ENCODE measurements around the gene PDCD1LG2. TPM values are rescaled to one million over a fixed set of nuclear protein-coding genes. Genes with fewer than 3 reads are reported as not detected.
"Not testable (repeated sequence)": the region's sequence is repeated elsewhere in the genome, so short reads cannot be mapped to it uniquely, and the experiment has no call there.

PDCD1LG2 gene
- total RNA-seq, 1 experiment from 2014 or later = 0.47 TPM

DNA sequence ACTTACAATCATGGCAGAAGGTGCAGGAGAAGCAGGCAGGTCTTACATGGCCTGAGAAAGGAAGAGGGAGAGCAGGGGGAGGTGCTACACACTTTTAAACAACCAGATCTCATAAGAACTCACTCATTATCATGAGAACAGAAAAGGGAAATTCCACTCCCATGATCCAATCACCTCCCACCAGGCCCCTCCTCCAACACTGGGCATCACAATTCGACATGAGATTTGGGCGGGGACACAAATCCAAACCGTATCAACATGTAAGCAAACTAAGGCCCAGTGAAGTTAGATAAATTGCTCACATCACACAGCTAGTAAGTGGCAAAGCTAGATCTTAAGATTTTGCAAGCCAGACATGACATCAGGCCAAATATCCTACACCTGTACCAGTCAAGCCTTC is 70.3 kb downstream of the PDCD1LG2 start:
- no peak for DNase-seq (ENCODE audit: low spot score)
- ChIA-PET CTCF (no interaction called here), POLR2A (ENCODE audit: low non-redundant PET) (no interaction called here)
- no peak for TF ChIP-seq EZH2 (IDR thresholded peaks at IDR 0.05; ENCODE audit: borderline replicate concordance, low read depth, low read length, poor library complexity, severe bottlenecking)
- TF ChIP-seq, protein P1, sequence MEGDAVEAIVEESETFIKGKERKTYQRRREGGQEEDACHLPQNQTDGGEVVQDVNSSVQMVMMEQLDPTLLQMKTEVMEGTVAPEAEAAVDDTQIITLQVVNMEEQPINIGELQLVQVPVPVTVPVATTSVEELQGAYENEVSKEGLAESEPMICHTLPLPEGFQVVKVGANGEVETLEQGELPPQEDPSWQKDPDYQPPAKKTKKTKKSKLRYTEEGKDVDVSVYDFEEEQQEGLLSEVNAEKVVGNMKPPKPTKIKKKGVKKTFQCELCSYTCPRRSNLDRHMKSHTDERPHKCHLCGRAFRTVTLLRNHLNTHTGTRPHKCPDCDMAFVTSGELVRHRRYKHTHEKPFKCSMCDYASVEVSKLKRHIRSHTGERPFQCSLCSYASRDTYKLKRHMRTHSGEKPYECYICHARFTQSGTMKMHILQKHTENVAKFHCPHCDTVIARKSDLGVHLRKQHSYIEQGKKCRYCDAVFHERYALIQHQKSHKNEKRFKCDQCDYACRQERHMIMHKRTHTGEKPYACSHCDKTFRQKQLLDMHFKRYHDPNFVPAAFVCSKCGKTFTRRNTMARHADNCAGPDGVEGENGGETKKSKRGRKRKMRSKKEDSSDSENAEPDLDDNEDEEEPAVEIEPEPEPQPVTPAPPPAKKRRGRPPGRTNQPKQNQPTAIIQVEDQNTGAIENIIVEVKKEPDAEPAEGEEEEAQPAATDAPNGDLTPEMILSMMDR (conservative IDR thresholded peaks at IDR 0.05; ENCODE audit: low read depth, low read length) = no peak
- Histone ChIP-seq H3K27ac (ENCODE audit: low read depth, low read length, poor library complexity, severe bottlenecking) (no peak overlapping the region), H3K36me3 (ENCODE audit: insufficient read depth, low read length, poor library complexity, severe bottlenecking) (no peaks in the 10 kb centered on the region), H3K4me1 (ENCODE audit: insufficient read depth, low read length, poor library complexity, severe bottlenecking) (no peaks in the 10 kb centered on the region), H3K27me3 (replicated peaks; ENCODE audit: insufficient read depth, low read depth, low read length, poor library complexity) (no peaks in the 10 kb centered on the region), H3K9me3 (ENCODE audit: low read depth, low read length, poor library complexity, severe bottlenecking) (no peaks in the 10 kb centered on the region), H3K4me3 (ENCODE audit: low read depth, low read length, poor library complexity, severe bottlenecking) (no peak overlapping the region)
- no TSS peak for BruUV-seq (replicated peaks)
- intact Hi-C loops (cut with micrococcal nuclease; ENCODE audit: unreplicated experiment) = loop anchor here (10.0 kb wide), 1 partner anchor 266 kb away; no protein-coding TSS in a partner anchor

DNA sequence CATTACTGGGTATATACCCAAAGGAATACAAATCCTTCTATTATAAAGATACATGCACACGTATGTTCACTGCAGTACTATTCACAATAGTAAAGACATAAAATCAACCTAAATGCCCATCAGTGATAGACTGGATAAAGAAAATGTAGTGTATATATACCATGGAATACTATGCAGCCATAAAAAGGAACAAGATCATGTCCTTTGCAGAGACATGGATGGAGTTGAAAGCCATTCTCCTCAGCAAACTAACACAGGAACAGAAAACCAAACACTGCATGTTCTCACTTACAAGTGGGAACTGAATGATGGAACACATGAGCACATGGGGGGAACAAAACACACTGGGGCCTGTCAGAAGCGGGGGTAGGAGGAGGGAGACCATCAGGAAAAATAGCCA is 71.4 kb downstream of the PDCD1LG2 start:
- H3K27ac ChIP-seq (ENCODE audit: low read depth, low read length, poor library complexity, severe bottlenecking); H3K36me3 ChIP-seq (ENCODE audit: insufficient read depth, low read length, poor library complexity, severe bottlenecking); BruUV-seq (replicated peaks); POLR2A ChIA-PET (ENCODE audit: low non-redundant PET); DNase-seq (ENCODE audit: low spot score); H3K4me3 ChIP-seq (ENCODE audit: low read depth, low read length, poor library complexity, severe bottlenecking); H3K9me3 ChIP-seq (ENCODE audit: low read depth, low read length, poor library complexity, severe bottlenecking); H3K4me1 ChIP-seq (ENCODE audit: insufficient read depth, low read length, poor library complexity, severe bottlenecking); H3K27me3 ChIP-seq (replicated peaks; ENCODE audit: insufficient read depth, low read depth, low read length, poor library complexity); CTCF ChIA-PET: not testable (repeated sequence)
- intact Hi-C loops (cut with micrococcal nuclease; ENCODE audit: unreplicated experiment) = loop anchor here (10.0 kb wide), 1 partner anchor 267 kb away; no protein-coding TSS in a partner anchor

DNA sequence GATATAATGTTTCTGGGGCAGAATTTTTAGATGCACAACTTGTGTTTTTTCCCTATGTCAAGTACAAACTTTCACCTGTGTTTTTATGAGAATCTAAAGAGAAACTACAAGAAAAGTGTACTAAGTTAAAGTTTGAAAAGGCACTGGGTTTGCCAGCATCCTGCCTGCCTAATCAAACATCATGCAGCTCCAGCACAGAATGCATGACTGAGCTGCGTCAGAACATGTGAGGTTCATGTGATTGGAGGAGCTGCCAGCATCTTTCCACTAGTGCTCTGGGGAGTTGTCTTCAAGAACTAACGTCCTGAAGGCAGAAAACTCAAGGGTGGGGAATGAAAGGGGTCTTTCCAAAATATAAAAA is 72.5 kb downstream of the PDCD1LG2 start:
- TF ChIP-seq, protein P1 (conservative IDR thresholded peaks at IDR 0.05; ENCODE audit: low read depth, low read length) = no peak
- TF ChIP-seq EZH2 (IDR thresholded peaks at IDR 0.05; ENCODE audit: borderline replicate concordance, low read depth, low read length, poor library complexity, severe bottlenecking) = no peak
- DNase-seq (ENCODE audit: low spot score) = no peak
- Histone ChIP-seq H3K36me3 (ENCODE audit: insufficient read depth, low read length, poor library complexity, severe bottlenecking) (no peaks in the 10 kb centered on the region), H3K4me1 (ENCODE audit: insufficient read depth, low read length, poor library complexity, severe bottlenecking) (no peaks in the 10 kb centered on the region), H3K4me3 (ENCODE audit: low read depth, low read length, poor library complexity, severe bottlenecking) (no peak overlapping the region), H3K27me3 (replicated peaks; ENCODE audit: insufficient read depth, low read depth, low read length, poor library complexity) (no peaks in the 10 kb centered on the region), H3K9me3 (ENCODE audit: low read depth, low read length, poor library complexity, severe bottlenecking) (no peaks in the 10 kb centered on the region), H3K27ac (ENCODE audit: low read depth, low read length, poor library complexity, severe bottlenecking) (no peak overlapping the region)
- intact Hi-C loops (cut with micrococcal nuclease; ENCODE audit: unreplicated experiment) = loop anchor here (10.0 kb wide), 1 partner anchor 268 kb away; no protein-coding TSS in a partner anchor
- BruUV-seq (replicated peaks) = no TSS peak
- ChIA-PET POLR2A (ENCODE audit: low non-redundant PET) (no interaction called here), CTCF (interaction anchor here (0.5 kb wide), 1 partner anchor 9 kb away, joined by 3 read pairs; no protein-coding TSS in a partner anchor)

DNA sequence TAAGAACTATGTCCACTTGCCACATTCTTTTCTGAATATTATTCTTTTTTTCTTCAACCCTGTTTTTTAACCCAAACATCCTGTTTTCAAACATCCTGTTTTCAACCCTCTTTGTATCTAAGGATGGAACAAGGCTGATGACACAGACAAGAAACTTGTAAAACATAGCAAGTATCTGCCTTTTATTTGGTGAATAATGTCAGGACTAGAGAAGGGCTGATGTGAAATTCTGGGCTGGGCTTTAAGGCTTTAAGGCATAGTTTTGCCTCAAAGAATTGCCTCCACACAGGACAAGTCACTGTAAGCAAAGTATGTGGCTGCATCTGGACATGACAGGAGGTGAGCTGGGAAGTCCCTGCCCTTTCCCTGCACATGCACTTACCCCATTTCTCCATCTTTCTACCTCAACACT is 76.1 kb downstream of the PDCD1LG2 start:
- Histone ChIP-seq H3K36me3 (ENCODE audit: insufficient read depth, low read length, poor library complexity, severe bottlenecking) (no peaks in the 10 kb centered on the region), H3K9me3 (ENCODE audit: low read depth, low read length, poor library complexity, severe bottlenecking) (no peaks in the 10 kb centered on the region), H3K4me1 (ENCODE audit: insufficient read depth, low read length, poor library complexity, severe bottlenecking) (no peaks in the 10 kb centered on the region), H3K27ac (ENCODE audit: low read depth, low read length, poor library complexity, severe bottlenecking) (no peak overlapping the region), H3K27me3 (replicated peaks; ENCODE audit: insufficient read depth, low read depth, low read length, poor library complexity) (no peaks in the 10 kb centered on the region), H3K4me3 (ENCODE audit: low read depth, low read length, poor library complexity, severe bottlenecking) (no peak overlapping the region)
- no peak for TF ChIP-seq EZH2 (IDR thresholded peaks at IDR 0.05; ENCODE audit: borderline replicate concordance, low read depth, low read length, poor library complexity, severe bottlenecking)
- TF ChIP-seq, protein P1 (conservative IDR thresholded peaks at IDR 0.05; ENCODE audit: low read depth, low read length) = no peak
- BruUV-seq (replicated peaks) = no TSS peak
- DNase-seq (ENCODE audit: low spot score) = no peak
- CTCF ChIA-PET = interaction anchor here (0.6 kb wide), 1 partner anchor 40 kb away, joined by 5 read pairs; no protein-coding TSS in a partner anchor
- POLR2A ChIA-PET (ENCODE audit: low non-redundant PET) = no interaction called here
- intact Hi-C loops (cut with micrococcal nuclease; ENCODE audit: unreplicated experiment) = loop anchor here (10.0 kb wide), 1 partner anchor 272 kb away; no protein-coding TSS in a partner anchor
